ENCODE results near the gene ERN1.
A peak's percentile ranks its signal among the peaks of the same experiment; 100 is the strongest.

The ERN1 gene

GRCh38 chr17:64157669-64158180 is 27.8 kb upstream of the ERN1 start:
- no peak for DNase-seq

- DNase-seq, result no peak
Measured at GRCh38 chr17:64156670-64157069, 26.7 kb upstream of the ERN1 start.

- no peak for DNase-seq
Measured at GRCh38 chr17:64155751-64156544, 26.0 kb upstream of the ERN1 start.

GRCh38 chr17:64155129-64155528 is 25.2 kb upstream of the ERN1 start:
- peak; percentile 29 for DNase-seq

GRCh38 chr17:64154717-64155116 is 24.8 kb upstream of the ERN1 start:
- no peak for DNase-seq

GRCh38 chr17:64154313-64154695 is 24.4 kb upstream of the ERN1 start:
- no peak for DNase-seq

GRCh38 chr17:64153565-64154312 is 23.8 kb upstream of the ERN1 start:
- DNase-seq, result no peak

GRCh38 chr17:64152428-64153125 is 22.6 kb upstream of the ERN1 start:
- DNase-seq, result no peak

GRCh38 chr17:64151016-64151368 is 21.0 kb upstream of the ERN1 start:
- no peak for DNase-seq

GRCh38 chr17:64150237-64151015 is 20.5 kb upstream of the ERN1 start:
- DNase-seq, result no peak

GRCh38 chr17:64149196-64149595 is 19.3 kb upstream of the ERN1 start:
- no peak for DNase-seq

- peak; percentile 33 for DNase-seq
Measured at GRCh38 chr17:64148699-64149098, 18.8 kb upstream of the ERN1 start.

GRCh38 chr17:64148017-64148631 is 18.2 kb upstream of the ERN1 start:
- DNase-seq, result peak; percentile 33

- DNase-seq, result peak; percentile 61
Measured at GRCh38 chr17:64147110-64148016, 17.4 kb upstream of the ERN1 start.

- peak; percentile 58 for DNase-seq
Measured at GRCh38 chr17:64146418-64147109, 16.6 kb upstream of the ERN1 start.

- peak; percentile 98 for DNase-seq
Measured at GRCh38 chr17:64145751-64146417, 15.9 kb upstream of the ERN1 start.

- no peak for DNase-seq
Measured at GRCh38 chr17:64145375-64145750, 15.4 kb upstream of the ERN1 start.

- no peak for DNase-seq
Measured at GRCh38 chr17:64139542-64139941, 9.6 kb upstream of the ERN1 start.

- no peak for DNase-seq
Measured at GRCh38 chr17:64138441-64138840, 8.5 kb upstream of the ERN1 start.

- no peak for DNase-seq
Measured at GRCh38 chr17:64135000-64135399, 5.1 kb upstream of the ERN1 start.

All from activated CD4-positive, alpha-beta T cell treated with anti-CD3 and anti-CD28 coated beads, Interleukin-2, Interleukin-6, amounts not matched to agents 100 ng/mL and 50 ng/mL, durations not matched to agents 16 hours and 8 hours (primary cell).